ENCODE measurements around the gene MIA2. TPM values are rescaled to one million over a fixed set of nuclear protein-coding genes. Genes with fewer than 3 reads are reported as not detected.

MIA2 gene
- total and polyA plus RNA-seq, 9 of the 15 experiments (the other 6 are each of a cell fraction or from before 2014, with no cell fraction given): 6.0 to 21.8 (median 12.8) TPM

DNA sequence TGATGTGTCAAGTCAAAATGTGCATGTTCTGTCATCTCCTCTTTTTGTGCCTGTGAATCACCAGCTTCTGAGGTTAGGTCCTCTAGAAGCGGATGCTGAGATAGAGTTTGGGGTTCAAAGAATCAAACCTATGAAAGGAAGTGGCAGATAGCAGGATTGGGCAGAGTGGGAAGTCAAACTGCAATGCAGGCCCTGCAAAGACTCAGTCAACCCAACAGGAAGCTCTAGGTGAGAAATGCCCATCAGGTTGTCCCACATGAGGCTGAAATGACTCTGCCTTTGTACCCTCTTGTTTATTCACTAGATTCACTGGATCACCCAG is 4.5 kb upstream of the MIA2 start:
- POLR2A ChIA-PET: interaction anchor here (0.5 kb wide), 1 partner anchor 118 kb away, joined by 3 read pairs; no protein-coding TSS in a partner anchor
- Histone ChIP-seq H3K79me2 (ENCODE audit: control insufficient read depth, insufficient read depth, low read length) (no peaks in the 10 kb centered on the region), H3K36me3 (ENCODE audit: control insufficient read depth, insufficient read depth, low read length) (no peaks in the 10 kb centered on the region), H3K27me3 (ENCODE audit: control insufficient read depth in 2 of 2, insufficient read depth in 2 of 2, low read length in 2 of 2) (no peaks in the 10 kb centered on the region), H3K4me1 (replicated peaks in 1 of 2; ENCODE audit: control insufficient read depth in 2 of 2, insufficient read depth in 2 of 2, low read length in 2 of 2) (peaks cover 0 to 20% of the 10 kb centered on the region in 2 experiments; a peak in 3 of 5 replicates), H2AFZ (ENCODE audit: low read depth, low read length) (peak overlapping the region; percentile 48), H3K4me3 (no peak overlapping the region), H4K20me1 (replicated peaks; ENCODE audit: control insufficient read depth, insufficient read depth, low read length) (no peaks in the 10 kb centered on the region), H3K4me2 (ENCODE audit: insufficient read depth, low read length) (no peak overlapping the region), H3K27ac (ENCODE audit: extremely low read depth, low read depth, low read length) (peak overlapping the region; percentile 30; the same call in 1 of the 3 replicates), H3K9me1 (ENCODE audit: control insufficient read depth, insufficient read depth, low read length) (no peaks in the 10 kb centered on the region), H3K9ac (ENCODE audit: insufficient read depth in 1 of 2, low read depth in 2 of 2, low read length in 2 of 2) (no peak overlapping the region), H3K9me3 (replicated peaks; ENCODE audit: control insufficient read depth, insufficient read depth, low read depth, low read length) (no peaks in the 10 kb centered on the region)
- no TSS peak for BruUV-seq (replicated peaks)
- CTCF ChIA-PET (ENCODE audit: low intra/inter-chr PET ratio): no interaction called here
- ATAC-seq: no peak
- in situ Hi-C loops (cut with MboI): no loop called here
- intact Hi-C loops (cut with micrococcal nuclease): no loop called here
- 58% methylated on average over 1 of the region's 1 CpG for WGBS (ENCODE audit: insufficient coverage, low coverage, missing lambda C conversion rate)
- no peak for FAIRE-seq
- peak in 1 of 4 experiments; percentile 9 for DNase-seq (ENCODE audit: extremely low read depth in 1 of 4, low spot score in 3 of 4)
- TF ChIP-seq CBX8 (IDR thresholded peaks at IDR 0.05; ENCODE audit: borderline replicate concordance, extremely low read depth, low read depth, low read length, poor library complexity, severe bottlenecking) (no peak), PHF8 (IDR thresholded peaks at IDR 0.05; ENCODE audit: borderline replicate concordance, low read length) (no peak), DDX20 (tag; IDR thresholded peaks at IDR 0.05; ENCODE audit: low read depth) (no peak), ZEB2 (IDR thresholded peaks at IDR 0.05) (no peak), ZNF561 (CRISPR knock-in tag; conservative IDR thresholded peaks at IDR 0.05) (no peak), SMARCC2 (IDR thresholded peaks at IDR 0.05; ENCODE audit: low read depth) (no peak), ATF7 (IDR thresholded peaks at IDR 0.05) (no peak), ZNF124 (CRISPR knock-in tag; IDR thresholded peaks at IDR 0.05) (no peak), GATA2 (CRISPR knock-in tag; IDR thresholded peaks at IDR 0.05) (no peak), MED1 (CRISPR knock-in tag; IDR thresholded peaks at IDR 0.05; ENCODE audit: borderline replicate concordance) (no peak), ZNF133 (CRISPR knock-in tag; IDR thresholded peaks at IDR 0.05) (no peak)
- TF ChIP-seq, protein P1, sequence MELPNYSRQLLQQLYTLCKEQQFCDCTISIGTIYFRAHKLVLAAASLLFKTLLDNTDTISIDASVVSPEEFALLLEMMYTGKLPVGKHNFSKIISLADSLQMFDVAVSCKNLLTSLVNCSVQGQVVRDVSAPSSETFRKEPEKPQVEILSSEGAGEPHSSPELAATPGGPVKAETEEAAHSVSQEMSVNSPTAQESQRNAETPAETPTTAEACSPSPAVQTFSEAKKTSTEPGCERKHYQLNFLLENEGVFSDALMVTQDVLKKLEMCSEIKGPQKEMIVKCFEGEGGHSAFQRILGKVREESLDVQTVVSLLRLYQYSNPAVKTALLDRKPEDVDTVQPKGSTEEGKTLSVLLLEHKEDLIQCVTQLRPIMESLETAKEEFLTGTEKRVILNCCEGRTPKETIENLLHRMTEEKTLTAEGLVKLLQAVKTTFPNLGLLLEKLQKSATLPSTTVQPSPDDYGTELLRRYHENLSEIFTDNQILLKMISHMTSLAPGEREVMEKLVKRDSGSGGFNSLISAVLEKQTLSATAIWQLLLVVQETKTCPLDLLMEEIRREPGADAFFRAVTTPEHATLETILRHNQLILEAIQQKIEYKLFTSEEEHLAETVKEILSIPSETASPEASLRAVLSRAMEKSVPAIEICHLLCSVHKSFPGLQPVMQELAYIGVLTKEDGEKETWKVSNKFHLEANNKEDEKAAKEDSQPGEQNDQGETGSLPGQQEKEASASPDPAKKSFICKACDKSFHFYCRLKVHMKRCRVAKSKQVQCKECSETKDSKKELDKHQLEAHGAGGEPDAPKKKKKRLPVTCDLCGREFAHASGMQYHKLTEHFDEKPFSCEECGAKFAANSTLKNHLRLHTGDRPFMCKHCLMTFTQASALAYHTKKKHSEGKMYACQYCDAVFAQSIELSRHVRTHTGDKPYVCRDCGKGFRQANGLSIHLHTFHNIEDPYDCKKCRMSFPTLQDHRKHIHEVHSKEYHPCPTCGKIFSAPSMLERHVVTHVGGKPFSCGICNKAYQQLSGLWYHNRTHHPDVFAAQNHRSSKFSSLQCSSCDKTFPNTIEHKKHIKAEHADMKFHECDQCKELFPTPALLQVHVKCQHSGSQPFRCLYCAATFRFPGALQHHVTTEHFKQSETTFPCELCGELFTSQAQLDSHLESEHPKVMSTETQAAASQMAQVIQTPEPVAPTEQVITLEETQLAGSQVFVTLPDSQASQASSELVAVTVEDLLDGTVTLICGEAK (IDR thresholded peaks at IDR 0.05): no peak
- TF ChIP-seq, protein P1 (CRISPR knock-in tag; IDR thresholded peaks at IDR 0.05): no peak
